ENCODE data around the gene PLD1. TPM values are rescaled to one million over a fixed set of nuclear protein-coding genes. Genes with fewer than 3 reads are reported as not detected.
A peak's percentile ranks its signal among the peaks of the same experiment; 100 is the strongest.

The PLD1 gene
- total and polyA plus RNA-seq, 8 donors: 3.4 to 43.0 (median 11.0) TPM

- Histone ChIP-seq H3K36me3 (no peaks in the 10 kb centered on the region), H3K4me3 (no peak overlapping the region), H3K27ac (no peak overlapping the region), H3K9me3 (no peaks in the 10 kb centered on the region), H3K27me3 (no peaks in the 10 kb centered on the region), H3K4me1 (peaks cover 0 to 22% (median 14%) of the 10 kb centered on the region in 4 donors)
- intact Hi-C loops (cut with DNase I; ENCODE audit: low total_unique reads): no loop called here
- TF ChIP-seq CTCF (IDR thresholded peaks at IDR 0.05): no peak
- TF ChIP-seq POLR2AphosphoS5 (IDR thresholded peaks at IDR 0.05): no peak
- no peak for TF ChIP-seq POLR2A (IDR thresholded peaks at IDR 0.05)
- TF ChIP-seq EP300 (IDR thresholded peaks at IDR 0.05): no peak
- WGBS, 5 donors: 86 to 95% (median 87%) methylated on average over 1 of the region's 1 CpG
- no peak for DNase-seq
These were observed 54.6 kb downstream of the PLD1 start for GRCh38 chr3:171755656-171756055.

- no peak for DNase-seq
- peaks cover 0 to 22% (median 14%) of the 10 kb centered on the region in 4 donors for H3K4me1 ChIP-seq
- 66 to 85% (median 80%) methylated on average over 2 of the region's 2 CpGs for WGBS, 5 donors
- H3K27me3 ChIP-seq: no peaks in the 10 kb centered on the region
- H3K27ac ChIP-seq: no peak overlapping the region
- H3K9me3 ChIP-seq: no peaks in the 10 kb centered on the region
- no peak for TF ChIP-seq CTCF (IDR thresholded peaks at IDR 0.05)
- TF ChIP-seq POLR2A (IDR thresholded peaks at IDR 0.05): no peak
- TF ChIP-seq EP300 (IDR thresholded peaks at IDR 0.05): no peak
- no peak for TF ChIP-seq POLR2AphosphoS5 (IDR thresholded peaks at IDR 0.05)
- no peaks in the 10 kb centered on the region for H3K36me3 ChIP-seq
- intact Hi-C loops (cut with DNase I; ENCODE audit: low total_unique reads): no loop called here
- H3K4me3 ChIP-seq: no peak overlapping the region
These were observed 55.2 kb downstream of the PLD1 start for GRCh38 chr3:171755015-171755589.

- no peak for DNase-seq
- Histone ChIP-seq H3K9me3 (no peaks in the 10 kb centered on the region), H3K4me1 (peaks cover 0 to 26% (median 17%) of the 10 kb centered on the region in 4 donors), H3K27me3 (no peaks in the 10 kb centered on the region), H3K27ac (no peak overlapping the region), H3K4me3 (no peak overlapping the region), H3K36me3 (no peaks in the 10 kb centered on the region)
- 75 to 82% (median 80%) methylated on average over 5 of the region's 5 CpGs for WGBS, 5 donors
- intact Hi-C loops (cut with DNase I; ENCODE audit: low total_unique reads): no loop called here
- TF ChIP-seq POLR2A (IDR thresholded peaks at IDR 0.05) (no peak), EP300 (IDR thresholded peaks at IDR 0.05) (no peak), CTCF (IDR thresholded peaks at IDR 0.05) (no peak), POLR2AphosphoS5 (IDR thresholded peaks at IDR 0.05) (no peak)
These were observed 56.4 kb downstream of the PLD1 start for GRCh38 chr3:171753665-171754408.

GRCh38 chr3:171753025-171753472 is 57.2 kb downstream of the PLD1 start:
- peak in 1 of 2 donors; percentile 55 for DNase-seq
- H3K36me3 ChIP-seq: no peaks in the 10 kb centered on the region
- no peaks in the 10 kb centered on the region for H3K9me3 ChIP-seq
- no peaks in the 10 kb centered on the region for H3K27me3 ChIP-seq
- TF ChIP-seq EP300 (IDR thresholded peaks at IDR 0.05): no peak
- H3K4me1 ChIP-seq: peaks cover 0 to 29% (median 19%) of the 10 kb centered on the region in 4 donors
- H3K4me3 ChIP-seq: no peak overlapping the region
- intact Hi-C loops (cut with DNase I; ENCODE audit: low total_unique reads): no loop called here
- H3K27ac ChIP-seq: no peak overlapping the region
- 18 to 40% (median 23%) methylated on average over 5 of the region's 5 CpGs for WGBS, 5 donors

GRCh38 chr3:171752329-171752728 is 58.0 kb downstream of the PLD1 start:
- Histone ChIP-seq H3K36me3 (no peaks in the 10 kb centered on the region), H3K27me3 (no peaks in the 10 kb centered on the region), H3K4me1 (peaks cover 0 to 25% (median 15%) of the 10 kb centered on the region in 4 donors), H3K4me3 (no peak overlapping the region), H3K9me3 (no peaks in the 10 kb centered on the region), H3K27ac (no peak overlapping the region)
- intact Hi-C loops (cut with DNase I; ENCODE audit: low total_unique reads): no loop called here
- no peak for TF ChIP-seq EP300 (IDR thresholded peaks at IDR 0.05)
- no peak for TF ChIP-seq POLR2AphosphoS5 (IDR thresholded peaks at IDR 0.05)
- no peak for TF ChIP-seq POLR2A (IDR thresholded peaks at IDR 0.05)
- no peak for DNase-seq
- WGBS, 5 donors: 81 to 92% (median 84%) methylated on average over 2 of the region's 2 CpGs
